GM23338 (cell line): ENCODE measurements around the gene ALX3.

Experiments
- CREB1 ChIP-seq: fragments of 250-450 bp; sonication (Bioruptor Pico); IDR thresholded peaks from 2 replicates; pipeline ENCODE4 v1.5.0; 2020; ENCODE audit warnings: low read depth, mild to moderate bottlenecking, moderate library complexity
- EZH2 ChIP-seq: fragments of 200-600 bp; sonication (generic); IDR thresholded peaks from one replicate; pipeline ENCODE4 v1.8.0; 2017; ENCODE audit warnings: antibody characterized with exemption, mild to moderate bottlenecking, low read depth; ENCODE audit not compliant: unreplicated experiment
- EZH2phosphoT487 ChIP-seq: fragments of 200-600 bp; sonication (generic); IDR thresholded peaks from one replicate; pipeline ENCODE4 v1.8.1; 2018; ENCODE audit warnings: antibody characterized with exemption; ENCODE audit not compliant: unreplicated experiment
- JUNB ChIP-seq: IDR thresholded peaks from one replicate; pipeline ENCODE4 v1.6.1; 2016; ENCODE audit warnings: antibody characterized with exemption; ENCODE audit not compliant: unreplicated experiment
- NANOG ChIP-seq: IDR thresholded peaks from 2 replicates; pipeline ENCODE4 v1.6.1; 2016; ENCODE audit warnings: antibody characterized with exemption, borderline replicate concordance
- POLR2AphosphoS5 ChIP-seq: IDR thresholded peaks from 2 replicates; pipeline ENCODE4 v1.6.1; 2016; ENCODE audit warnings: antibody characterized with exemption, low read depth
- STAT1 ChIP-seq: IDR thresholded peaks from one replicate; pipeline ENCODE4 v1.6.1; 2016; ENCODE audit warnings: antibody characterized with exemption; ENCODE audit not compliant: unreplicated experiment
- ZNF114 ChIP-seq: fragments of 250-450 bp; sonication (Bioruptor Pico); IDR thresholded peaks from 2 replicates; pipeline ENCODE4 v1.5.0; 2020; ENCODE audit warnings: mild to moderate bottlenecking, moderate library complexity
- ZNF331 ChIP-seq: fragments of 250-450 bp; sonication (Bioruptor Pico); IDR thresholded peaks from 2 replicates; pipeline ENCODE4 v1.5.0; 2020; ENCODE audit warnings: low read depth, mild to moderate bottlenecking, moderate library complexity
- TF ChIP-seq, protein P1 (sequence below), 2 experiments: fragments of 200-600 bp in 1 of 2; sonication (generic) in 1 of 2; conservative IDR thresholded peaks; 2 replicates each; pipeline versions ENCODE4 v1.5.1 to v1.6.1; 2016 to 2017; ENCODE audit warnings: antibody characterized with exemption in 2 of 2, low read depth in 2 of 2, mild to moderate bottlenecking in 2 of 2, moderate library complexity in 1 of 2
- TF ChIP-seq, protein P2 (sequence below): IDR thresholded peaks from one replicate; pipeline ENCODE4 v1.6.1; 2018; ENCODE audit warnings: antibody characterized with exemption; ENCODE audit not compliant: unreplicated experiment
- TF ChIP-seq, protein P3 (sequence below): IDR thresholded peaks from 2 replicates; pipeline ENCODE4 v1.6.1; 2016; ENCODE audit warnings: antibody characterized with exemption

DNA sequence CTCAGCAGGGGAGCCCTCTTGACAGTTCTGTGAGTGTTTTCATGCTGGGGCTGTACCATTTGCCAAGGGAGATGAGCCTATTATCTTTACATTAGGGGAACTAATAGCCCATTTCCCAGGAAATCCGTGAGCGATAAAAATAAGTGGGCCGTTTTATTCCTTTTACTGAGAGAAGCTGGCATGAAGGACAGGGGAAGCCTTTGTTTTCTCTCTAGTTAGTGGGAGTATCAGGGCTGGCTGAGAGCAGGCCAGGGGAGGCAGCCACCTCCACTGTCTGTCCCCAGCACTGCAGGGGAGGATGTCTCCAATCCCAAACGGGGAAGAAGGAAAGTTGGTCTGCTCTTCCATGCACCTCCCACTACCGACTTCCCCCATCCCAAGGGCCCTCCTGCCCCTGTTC, 44.3 kb upstream of the ALX3 start:
- TF ChIP-seq, protein P1, sequence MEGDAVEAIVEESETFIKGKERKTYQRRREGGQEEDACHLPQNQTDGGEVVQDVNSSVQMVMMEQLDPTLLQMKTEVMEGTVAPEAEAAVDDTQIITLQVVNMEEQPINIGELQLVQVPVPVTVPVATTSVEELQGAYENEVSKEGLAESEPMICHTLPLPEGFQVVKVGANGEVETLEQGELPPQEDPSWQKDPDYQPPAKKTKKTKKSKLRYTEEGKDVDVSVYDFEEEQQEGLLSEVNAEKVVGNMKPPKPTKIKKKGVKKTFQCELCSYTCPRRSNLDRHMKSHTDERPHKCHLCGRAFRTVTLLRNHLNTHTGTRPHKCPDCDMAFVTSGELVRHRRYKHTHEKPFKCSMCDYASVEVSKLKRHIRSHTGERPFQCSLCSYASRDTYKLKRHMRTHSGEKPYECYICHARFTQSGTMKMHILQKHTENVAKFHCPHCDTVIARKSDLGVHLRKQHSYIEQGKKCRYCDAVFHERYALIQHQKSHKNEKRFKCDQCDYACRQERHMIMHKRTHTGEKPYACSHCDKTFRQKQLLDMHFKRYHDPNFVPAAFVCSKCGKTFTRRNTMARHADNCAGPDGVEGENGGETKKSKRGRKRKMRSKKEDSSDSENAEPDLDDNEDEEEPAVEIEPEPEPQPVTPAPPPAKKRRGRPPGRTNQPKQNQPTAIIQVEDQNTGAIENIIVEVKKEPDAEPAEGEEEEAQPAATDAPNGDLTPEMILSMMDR (conservative IDR thresholded peaks at IDR 0.05; ENCODE audit: low read depth in 2 of 2), result no peak
- TF ChIP-seq POLR2AphosphoS5 (no peak), NANOG (no peak), EZH2phosphoT487 (no peak), CREB1 (CRISPR knock-in tag) (no peak), EZH2 (no peak), JUNB (no peak), ZNF331 (CRISPR knock-in tag) (no peak), ZNF114 (CRISPR knock-in tag) (no peak), STAT1 (no peak)
- TF ChIP-seq, protein P2, sequence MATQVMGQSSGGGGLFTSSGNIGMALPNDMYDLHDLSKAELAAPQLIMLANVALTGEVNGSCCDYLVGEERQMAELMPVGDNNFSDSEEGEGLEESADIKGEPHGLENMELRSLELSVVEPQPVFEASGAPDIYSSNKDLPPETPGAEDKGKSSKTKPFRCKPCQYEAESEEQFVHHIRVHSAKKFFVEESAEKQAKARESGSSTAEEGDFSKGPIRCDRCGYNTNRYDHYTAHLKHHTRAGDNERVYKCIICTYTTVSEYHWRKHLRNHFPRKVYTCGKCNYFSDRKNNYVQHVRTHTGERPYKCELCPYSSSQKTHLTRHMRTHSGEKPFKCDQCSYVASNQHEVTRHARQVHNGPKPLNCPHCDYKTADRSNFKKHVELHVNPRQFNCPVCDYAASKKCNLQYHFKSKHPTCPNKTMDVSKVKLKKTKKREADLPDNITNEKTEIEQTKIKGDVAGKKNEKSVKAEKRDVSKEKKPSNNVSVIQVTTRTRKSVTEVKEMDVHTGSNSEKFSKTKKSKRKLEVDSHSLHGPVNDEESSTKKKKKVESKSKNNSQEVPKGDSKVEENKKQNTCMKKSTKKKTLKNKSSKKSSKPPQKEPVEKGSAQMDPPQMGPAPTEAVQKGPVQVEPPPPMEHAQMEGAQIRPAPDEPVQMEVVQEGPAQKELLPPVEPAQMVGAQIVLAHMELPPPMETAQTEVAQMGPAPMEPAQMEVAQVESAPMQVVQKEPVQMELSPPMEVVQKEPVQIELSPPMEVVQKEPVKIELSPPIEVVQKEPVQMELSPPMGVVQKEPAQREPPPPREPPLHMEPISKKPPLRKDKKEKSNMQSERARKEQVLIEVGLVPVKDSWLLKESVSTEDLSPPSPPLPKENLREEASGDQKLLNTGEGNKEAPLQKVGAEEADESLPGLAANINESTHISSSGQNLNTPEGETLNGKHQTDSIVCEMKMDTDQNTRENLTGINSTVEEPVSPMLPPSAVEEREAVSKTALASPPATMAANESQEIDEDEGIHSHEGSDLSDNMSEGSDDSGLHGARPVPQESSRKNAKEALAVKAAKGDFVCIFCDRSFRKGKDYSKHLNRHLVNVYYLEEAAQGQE, result no peak
- TF ChIP-seq, protein P3, sequence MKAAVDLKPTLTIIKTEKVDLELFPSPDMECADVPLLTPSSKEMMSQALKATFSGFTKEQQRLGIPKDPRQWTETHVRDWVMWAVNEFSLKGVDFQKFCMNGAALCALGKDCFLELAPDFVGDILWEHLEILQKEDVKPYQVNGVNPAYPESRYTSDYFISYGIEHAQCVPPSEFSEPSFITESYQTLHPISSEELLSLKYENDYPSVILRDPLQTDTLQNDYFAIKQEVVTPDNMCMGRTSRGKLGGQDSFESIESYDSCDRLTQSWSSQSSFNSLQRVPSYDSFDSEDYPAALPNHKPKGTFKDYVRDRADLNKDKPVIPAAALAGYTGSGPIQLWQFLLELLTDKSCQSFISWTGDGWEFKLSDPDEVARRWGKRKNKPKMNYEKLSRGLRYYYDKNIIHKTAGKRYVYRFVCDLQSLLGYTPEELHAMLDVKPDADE, result no peak
